GM15510 (cell line): ENCODE data around the gene SDCCAG8.

Experiments used
- POLR2A ChIP-seq: IDR thresholded peaks from 3 replicates; pipeline ENCODE4 v1.6.1; 2011; ENCODE audit warnings: borderline replicate concordance; ENCODE audit not compliant: insufficient read length; ENCODE audit errors: extremely low read depth

Gene SDCCAG8

DNA sequence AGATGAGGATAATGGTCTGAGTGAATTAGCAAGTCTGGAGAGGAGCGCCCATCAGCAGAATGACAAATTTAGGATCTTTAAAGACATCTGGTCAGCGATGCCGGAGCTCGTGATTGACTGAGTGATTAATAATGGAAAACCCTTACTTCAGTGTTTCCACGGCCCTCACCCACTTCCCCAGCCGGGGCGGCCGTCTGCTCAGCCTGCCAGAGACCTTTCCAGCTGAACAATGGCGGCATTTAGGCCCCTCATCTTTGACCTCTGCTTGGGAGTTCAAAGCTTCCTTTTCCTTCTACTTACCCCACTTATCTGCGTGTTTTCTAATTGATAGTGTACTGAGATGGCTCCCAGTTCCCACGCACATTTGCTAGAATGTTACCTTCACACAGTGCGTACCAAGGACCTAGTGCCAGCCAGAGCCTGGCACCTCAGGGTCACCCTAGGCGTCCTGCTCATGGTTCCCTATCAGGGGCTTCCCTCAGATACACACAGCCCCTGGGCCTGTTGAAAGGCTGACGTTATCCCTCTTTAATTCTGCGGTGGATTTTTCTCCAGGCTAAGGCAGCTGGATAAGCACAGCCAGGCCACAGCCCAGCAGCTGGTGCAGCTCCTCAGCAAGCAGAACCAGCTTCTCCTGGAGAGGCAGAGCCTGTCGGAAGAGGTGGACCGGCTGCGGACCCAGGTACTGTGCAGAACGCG, 232.8 kb downstream of the SDCCAG8 start:
- TF ChIP-seq POLR2A: no peak

GRCh38 chr1:243489158-243489527, 233.3 kb downstream of the SDCCAG8 start:
- TF ChIP-seq POLR2A: no peak

- TF ChIP-seq POLR2A: no peak
These were observed 234.1 kb downstream of the SDCCAG8 start for GRCh38 chr1:243489681-243490546.

DNA sequence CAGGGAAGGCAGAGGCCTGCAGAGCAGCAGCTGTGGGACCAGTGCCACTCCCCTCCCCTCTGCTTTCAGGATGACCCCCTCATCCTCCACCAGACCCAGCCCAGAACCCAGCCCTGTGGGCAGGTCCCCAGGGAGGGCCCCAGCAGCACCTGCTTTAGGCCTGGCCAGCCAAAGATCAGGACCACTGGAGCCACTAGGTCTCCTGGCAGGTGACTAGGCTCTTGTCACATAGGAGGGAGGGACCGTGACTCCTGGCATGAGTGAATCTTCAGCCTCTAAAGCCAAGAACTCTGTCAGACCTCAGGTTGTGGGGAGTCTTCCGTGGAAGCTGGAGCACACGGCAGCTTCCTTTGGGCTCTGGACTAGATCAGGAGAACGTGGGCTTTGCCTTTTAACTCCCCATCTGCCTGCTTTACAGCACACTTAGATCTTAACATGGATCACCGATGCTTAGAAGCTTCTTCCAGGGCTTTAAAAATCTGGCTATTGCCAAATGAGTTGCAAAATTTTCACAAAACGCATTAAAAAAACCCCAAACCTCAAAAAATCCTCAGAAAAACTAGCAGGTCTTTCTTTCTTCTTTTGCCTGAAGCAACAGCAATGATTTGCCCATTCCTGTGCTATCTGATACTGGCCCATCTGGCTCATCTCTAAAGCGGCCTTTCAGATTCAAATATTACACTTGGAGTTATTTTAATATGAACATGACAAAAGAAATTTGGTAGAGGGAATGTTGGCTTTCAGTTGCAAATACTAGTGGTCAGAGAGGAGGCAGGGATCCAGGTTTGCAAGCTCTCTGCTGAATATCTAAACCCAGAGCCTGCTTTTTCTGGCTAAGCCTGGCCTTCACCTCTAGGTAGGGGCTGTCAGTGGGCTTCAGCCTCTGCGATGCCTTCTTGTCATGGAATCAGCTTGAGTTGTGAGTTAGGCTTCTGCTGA, 235.2 kb downstream of the SDCCAG8 start:
- TF ChIP-seq POLR2A: no peak

DNA sequence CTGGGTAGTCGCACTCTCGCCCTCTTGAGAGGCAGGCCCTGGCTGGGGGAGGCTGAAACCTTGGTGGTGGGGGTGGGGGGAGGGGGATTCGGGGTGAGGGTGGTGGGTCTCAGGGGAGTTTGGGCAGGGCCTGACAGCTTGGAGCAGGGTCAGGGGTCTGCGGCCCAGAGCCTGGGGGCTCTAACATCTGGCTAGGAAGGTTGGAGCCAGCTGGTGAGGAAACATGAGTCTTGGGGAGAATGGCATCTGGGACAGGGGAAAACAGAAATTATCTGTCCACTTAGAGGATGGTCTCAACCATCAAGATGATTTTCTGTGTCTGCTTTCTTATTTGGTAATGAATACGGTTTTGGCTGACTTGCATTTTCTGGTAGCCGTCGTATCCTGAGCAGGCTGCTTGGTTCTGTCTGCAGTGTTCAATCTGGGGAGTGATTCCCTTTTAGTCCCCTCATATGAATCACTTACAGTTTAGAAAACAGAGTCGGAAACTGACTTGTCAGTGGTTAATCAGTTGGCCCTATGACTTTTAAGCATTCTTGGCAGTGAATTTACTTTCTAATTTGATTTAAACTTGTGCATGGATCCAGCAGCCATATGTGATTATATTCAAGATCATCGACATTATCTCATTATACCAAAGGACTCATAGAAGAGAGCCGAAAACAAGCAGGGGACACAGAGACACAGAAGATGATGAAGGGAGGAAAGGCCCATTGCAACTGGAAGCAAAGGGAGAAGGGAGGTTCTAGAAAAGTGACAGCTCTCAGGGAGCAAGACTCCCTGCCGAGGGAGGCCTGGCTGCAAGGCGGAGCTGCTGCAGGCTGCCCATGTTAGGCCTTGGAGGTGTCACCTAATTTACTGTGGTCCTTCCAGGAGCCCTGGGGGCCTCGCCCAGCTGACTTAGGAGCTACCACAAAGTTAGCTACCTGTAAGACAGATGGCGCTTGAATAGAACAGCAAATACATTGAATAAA, 237.6 kb downstream of the SDCCAG8 start:
- no peak for TF ChIP-seq POLR2A

DNA sequence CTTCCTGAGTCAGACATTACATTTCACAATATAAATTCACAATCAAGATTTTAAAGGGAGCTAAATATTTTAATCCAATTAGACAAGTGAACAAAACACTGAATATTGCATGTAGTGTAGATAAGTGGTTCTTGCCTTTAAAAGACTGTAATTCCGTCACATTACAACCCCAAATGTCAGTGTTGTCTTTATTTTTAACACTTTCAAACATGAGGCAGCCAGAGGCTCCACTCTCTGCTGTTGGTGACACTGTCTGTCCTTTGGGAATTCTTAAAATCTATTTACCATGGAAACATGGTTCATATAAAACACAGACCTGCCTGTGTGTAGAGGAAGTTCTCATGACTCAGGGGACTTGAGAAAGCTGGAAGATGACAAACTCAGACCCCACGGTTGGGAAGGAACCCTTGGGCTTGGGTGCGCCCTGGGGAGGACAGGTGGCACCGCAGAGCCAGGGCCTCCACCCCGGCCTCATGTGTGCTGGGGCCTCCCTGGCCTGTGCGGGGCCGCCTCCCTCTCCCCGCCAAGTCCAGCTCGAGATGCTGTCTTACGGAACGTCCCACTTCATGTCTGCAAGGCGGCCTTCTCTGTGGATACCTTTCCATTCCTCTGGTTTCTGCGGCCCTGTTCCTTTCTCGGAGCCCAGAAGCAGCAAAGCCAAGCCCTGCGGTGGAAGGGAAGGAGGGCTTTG, 239.0 kb downstream of the SDCCAG8 start:
- TF ChIP-seq POLR2A: no peak

GRCh38 chr1:243495442-243496186, 239.8 kb downstream of the SDCCAG8 start:
- TF ChIP-seq POLR2A: no peak

DNA sequence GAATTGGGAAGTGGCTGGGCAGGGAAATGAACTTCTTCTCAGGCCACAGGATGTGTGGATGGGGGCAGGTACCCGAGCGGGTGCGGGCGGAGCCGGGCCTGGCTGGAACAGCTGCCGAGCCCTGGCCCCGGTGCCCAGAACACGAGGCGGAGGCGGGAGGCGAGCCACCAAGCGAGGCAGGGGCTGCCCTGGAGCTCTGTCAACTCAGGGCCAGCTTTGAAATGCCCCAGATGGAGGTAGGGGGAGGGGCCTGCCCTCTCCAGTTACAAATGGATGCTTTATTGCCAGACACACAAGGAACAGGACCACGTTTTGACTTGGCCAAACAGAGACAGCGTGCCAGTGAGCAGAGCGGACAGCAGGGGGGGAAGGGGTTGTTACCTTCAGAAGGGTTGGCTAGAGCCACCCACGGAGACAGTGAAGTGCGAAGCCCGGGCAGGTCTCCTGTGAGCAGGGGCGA, 240.4 kb downstream of the SDCCAG8 start:
- no peak for TF ChIP-seq POLR2A

DNA sequence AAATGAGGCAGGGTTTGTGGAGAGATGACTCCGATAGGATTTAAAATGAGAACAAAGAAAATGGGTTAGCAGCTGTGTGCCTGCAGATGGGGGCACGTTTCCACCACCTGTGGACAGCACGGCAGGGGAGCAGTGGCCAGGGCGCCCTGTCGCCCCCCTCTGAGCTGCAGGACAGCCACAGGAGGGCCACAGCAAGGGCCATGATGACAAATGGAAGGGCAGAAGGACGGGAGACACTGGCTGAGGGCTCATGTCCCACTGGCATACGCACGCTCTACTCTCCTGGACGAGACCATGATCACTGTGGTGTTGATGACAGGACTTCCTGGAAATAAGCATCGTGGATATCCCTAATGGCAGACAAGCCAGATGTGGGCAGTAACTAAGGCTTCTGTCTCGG, 241.0 kb downstream of the SDCCAG8 start:
- no peak for TF ChIP-seq POLR2A

DNA sequence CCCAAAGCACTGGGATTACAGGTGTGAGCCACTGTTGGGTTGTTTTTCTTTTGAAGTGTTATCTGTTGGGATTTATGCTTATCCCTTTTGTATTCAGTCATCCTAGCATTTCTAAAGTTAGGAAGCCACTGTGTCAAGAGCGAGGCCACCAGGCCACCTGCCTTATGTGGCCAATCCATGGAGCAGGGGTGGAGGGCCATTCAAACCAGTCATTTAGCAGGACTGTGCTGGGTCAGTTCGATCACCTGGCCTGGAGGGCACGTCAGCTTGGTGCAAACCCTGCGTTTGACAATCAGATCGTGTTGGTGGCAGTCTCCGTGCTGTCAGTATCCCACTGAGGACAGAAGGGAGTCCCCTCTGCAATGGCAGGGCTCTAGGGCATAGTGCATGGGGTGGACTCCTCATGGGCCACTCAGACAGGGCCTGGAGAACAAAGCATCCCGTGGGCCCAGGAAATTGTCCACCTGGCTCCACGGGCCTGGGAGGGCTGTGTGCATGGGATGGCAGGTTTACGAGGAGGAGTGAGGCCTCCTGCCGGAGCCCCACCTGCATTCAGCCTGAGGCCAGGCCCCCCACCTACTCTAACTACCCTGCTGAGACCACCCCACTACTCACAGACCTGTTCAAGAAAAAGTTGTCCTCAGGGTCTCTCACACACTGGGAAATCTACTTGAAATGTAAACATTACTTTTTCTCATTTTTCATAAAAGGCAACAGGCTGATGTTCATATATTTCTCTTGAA, 242.3 kb downstream of the SDCCAG8 start:
- TF ChIP-seq POLR2A: no peak

- no peak for TF ChIP-seq POLR2A
These were observed 243.4 kb downstream of the SDCCAG8 start for GRCh38 chr1:243499248-243499647.

DNA sequence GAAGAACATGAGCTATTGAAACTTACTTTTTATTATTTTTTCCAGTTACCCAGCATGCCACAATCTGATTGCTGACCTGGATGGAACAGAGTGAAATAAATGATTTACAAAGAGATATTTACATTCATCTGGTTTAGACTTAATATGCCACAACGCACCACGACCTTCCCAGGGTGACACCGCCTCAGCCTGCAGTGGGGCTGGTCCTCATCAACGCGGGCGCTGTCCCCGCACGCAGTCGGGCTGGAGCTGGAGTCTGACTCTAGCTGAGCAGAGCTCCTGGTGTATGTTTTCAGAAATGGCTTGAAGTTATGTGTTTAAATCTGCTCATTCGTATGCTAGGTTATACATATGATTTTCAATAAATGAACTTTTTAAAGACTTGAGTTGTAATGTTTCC, 243.9 kb downstream of the SDCCAG8 start:
- no peak for TF ChIP-seq POLR2A
